ENCODE data around the gene TLNRD1. TPM values are rescaled to one million over a fixed set of nuclear protein-coding genes. Genes with fewer than 3 reads are reported as not detected.

Gene TLNRD1
- total RNA-seq, 2 donors from 2014 or later: 31.8 to 40.7 TPM

DNA sequence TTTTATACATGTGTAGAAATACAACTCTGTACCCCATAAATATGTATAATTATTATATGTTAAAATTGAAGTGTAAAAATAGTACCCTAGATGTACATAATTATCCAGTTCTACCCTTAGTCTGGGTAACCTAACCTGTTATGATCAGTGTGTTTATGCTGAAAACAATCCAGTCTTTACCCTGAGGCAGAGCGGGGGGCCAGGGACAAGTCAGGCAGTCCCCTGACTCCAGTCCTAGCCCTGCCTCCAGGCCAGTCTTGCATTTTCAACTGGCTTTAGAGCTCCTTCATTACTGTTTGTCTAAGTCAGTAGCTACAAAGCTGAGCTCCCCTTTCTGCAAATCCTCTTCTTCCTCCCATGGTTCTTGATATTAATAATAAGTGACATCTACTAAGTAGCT lies 14.2 kb upstream of the TLNRD1 start:
- Mint-ChIP-seq H3K4me3 (peak overlapping the region; percentile 49), H3K27me3 (no peaks in the 10 kb centered on the region), H3K4me1 (ENCODE audit: low read depth in 2 of 2) (peaks cover 56 to 63% of the 10 kb centered on the region in 2 donors), H3K36me3 (peaks cover 27% of the 10 kb centered on the region), H3K27ac (peak overlapping the region in 1 of 2 donors; percentile 63), H3K9me3 (no peaks in the 10 kb centered on the region)
- no peak for ATAC-seq
- DNase-seq (ENCODE audit: low spot score): no peak

DNA sequence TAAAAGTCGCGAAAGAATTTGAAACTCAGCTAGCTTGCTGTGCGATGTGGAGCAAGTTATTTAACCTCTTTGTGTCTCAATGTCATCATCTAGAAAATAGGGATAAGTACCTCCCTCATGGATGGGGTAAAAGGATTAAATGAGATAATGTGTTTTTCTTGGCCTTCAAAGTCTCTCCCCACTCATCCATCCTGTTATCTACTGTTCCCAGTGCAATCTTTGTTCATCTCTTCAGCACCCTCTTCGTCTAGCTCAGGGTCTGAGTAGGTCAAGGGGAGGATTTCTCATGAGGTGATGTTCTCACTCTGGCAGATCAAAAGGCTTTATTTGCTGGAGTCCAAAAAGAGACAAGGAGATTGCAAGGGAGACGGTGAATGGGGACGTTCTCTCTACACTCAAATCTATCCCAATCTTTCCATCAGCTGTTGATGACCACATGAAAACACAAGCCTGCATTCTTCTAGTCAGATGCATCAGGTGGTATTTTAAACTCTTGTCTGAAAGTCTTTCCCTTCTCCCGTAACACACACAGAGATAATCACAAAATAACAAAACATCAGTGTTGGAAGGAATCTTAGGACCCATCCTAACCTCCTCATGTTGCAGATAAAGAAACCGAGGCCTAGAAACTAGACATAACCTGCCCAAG lies 12.5 kb upstream of the TLNRD1 start:
- H3K9me3 Mint-ChIP-seq: no peaks in the 10 kb centered on the region

DNA sequence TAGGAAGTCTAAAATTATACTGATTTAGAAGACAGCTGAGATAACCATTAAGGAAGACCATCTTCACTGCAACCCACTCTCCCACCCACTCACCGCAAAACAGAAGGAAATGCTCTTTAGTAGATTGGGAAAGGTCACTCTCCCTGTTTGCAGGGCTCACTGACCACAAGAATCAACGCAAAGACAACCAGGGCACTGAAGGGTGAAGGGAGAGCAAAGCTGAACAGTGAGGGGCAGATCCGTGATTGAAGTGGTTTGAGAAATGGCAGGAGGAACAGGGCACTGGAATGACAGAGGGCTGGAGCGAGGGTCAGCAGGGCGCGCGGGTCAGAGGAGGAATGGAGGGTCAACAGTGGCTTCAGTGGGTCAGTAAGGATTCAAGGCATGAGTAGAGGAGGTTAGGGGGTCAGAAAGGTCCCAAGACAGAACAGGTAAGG lies 11.6 kb upstream of the TLNRD1 start:
- ATAC-seq: no peak
- H3K4me3 Mint-ChIP-seq: peak overlapping the region; percentile 99

More for the DNA sequence above, 12.5 kb upstream of the TLNRD1 start:
- Mint-ChIP-seq H3K27ac (peak overlapping the region; percentile 78 to 88), H3K4me1 (ENCODE audit: low read depth in 2 of 2) (peaks cover 48 to 53% of the 10 kb centered on the region in 2 donors), H3K27me3 (no peaks in the 10 kb centered on the region), H3K4me3 (peak overlapping the region; percentile 99), H3K36me3 (peaks cover 17% of the 10 kb centered on the region)
- ATAC-seq: no peak
- no peak for DNase-seq (ENCODE audit: low spot score)

DNA sequence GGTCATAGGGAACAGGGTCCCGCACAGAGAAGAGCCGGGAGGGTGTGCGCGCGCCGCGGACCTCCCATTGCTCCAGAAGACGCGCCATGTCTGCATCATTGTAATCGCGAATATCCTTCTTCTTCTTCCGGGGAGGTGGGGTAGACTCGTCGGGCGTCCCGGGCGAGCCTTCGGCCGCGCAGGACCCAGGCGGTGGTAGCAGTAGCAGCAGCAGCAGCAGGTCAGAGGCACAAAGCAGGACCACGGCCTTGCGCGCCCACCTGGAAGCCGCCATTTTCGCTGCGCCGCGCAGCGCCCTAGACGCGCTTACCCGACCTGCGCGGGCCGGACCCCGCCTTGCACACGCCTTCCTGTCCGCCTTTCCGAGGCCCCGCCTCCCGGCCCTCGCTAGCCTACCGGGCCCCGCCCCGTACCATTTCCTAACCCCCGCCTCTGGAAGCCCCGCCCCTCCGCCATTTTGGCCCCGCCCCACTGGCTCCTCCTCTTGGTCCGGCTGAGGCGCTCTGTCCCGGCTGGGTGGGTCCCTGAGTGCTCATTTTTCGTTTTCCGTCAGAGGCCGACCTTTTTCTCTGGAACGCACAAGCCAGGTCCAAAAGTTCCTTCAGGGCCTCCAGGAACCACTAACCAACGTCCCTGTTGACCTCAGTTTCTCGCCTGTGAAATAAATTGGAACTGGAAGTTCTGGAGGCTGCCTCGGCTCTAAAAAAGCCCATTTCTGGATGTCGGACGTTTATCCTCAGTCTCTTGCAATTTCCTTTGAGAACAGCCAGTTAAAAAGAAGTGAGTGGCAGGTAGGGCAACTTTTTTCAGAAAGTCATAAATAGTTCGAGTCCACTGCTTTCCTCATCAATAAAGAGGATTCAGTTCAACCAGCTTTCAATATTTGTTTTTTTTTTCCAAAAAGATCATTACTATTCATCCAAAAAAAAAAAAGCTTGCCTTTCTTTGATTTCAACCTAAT lies 10.9 kb upstream of the TLNRD1 start, which contains the start of gene MESD:
Gene MESD (minus strand): TSS at position 302 of the 961 bp plus-strand sequence. CDS start 28 bp downstream, at position 274.
- H3K36me3 Mint-ChIP-seq: peaks cover 14% of the 10 kb centered on the region
- H3K9me3 Mint-ChIP-seq: no peaks in the 10 kb centered on the region
- H3K4me1 Mint-ChIP-seq (ENCODE audit: low read depth in 2 of 2): peaks cover 39 to 43% of the 10 kb centered on the region in 2 donors
- no peaks in the 10 kb centered on the region for H3K27me3 Mint-ChIP-seq
- peak within 1 kb of the TSS; percentile 99 for H3K4me3 Mint-ChIP-seq
- H3K27ac Mint-ChIP-seq: peak within 1 kb of the TSS; percentile 78 to 88
- DNase-seq (ENCODE audit: low spot score) (peak; percentile 95), ATAC-seq (peak; percentile 100)

More for the DNA sequence above, 11.6 kb upstream of the TLNRD1 start:
- H3K27ac Mint-ChIP-seq: peak overlapping the region; percentile 78 to 88
- H3K4me1 Mint-ChIP-seq (ENCODE audit: low read depth in 2 of 2): peaks cover 45 to 48% of the 10 kb centered on the region in 2 donors
- H3K36me3 Mint-ChIP-seq: peaks cover 14% of the 10 kb centered on the region
- no peaks in the 10 kb centered on the region for H3K27me3 Mint-ChIP-seq
- no peaks in the 10 kb centered on the region for H3K9me3 Mint-ChIP-seq
- DNase-seq (ENCODE audit: low spot score): no peak

DNA sequence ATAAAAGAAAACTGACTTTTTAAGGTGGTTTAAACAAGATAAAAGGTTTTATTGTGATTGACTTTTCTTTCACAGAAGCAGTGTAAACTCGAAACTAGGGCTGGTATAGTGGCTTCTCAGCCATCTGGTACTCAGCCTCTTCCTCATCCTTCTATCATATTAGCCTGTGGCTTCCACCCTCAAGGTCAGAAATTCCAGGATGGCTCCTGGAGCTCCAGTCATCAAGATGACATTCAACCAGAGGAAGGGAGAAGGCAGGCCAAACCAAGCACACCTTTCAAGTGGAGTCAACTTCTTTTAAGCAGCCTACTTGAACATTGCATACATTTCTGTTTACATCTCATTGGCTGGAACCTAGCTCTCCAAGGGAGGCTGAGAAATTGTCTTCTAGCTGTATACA lies 9.8 kb upstream of the TLNRD1 start:
- Mint-ChIP-seq H3K9me3 (peaks cover under 1% of the 10 kb centered on the region), H3K27ac (no peak overlapping the region), H3K36me3 (peaks cover 14% of the 10 kb centered on the region), H3K4me3 (peak overlapping the region; percentile 99), H3K27me3 (no peaks in the 10 kb centered on the region), H3K4me1 (ENCODE audit: low read depth in 2 of 2) (peaks cover 35% of the 10 kb centered on the region in 2 donors)
- DNase-seq (ENCODE audit: low spot score) (no peak), ATAC-seq (no peak)

DNA sequence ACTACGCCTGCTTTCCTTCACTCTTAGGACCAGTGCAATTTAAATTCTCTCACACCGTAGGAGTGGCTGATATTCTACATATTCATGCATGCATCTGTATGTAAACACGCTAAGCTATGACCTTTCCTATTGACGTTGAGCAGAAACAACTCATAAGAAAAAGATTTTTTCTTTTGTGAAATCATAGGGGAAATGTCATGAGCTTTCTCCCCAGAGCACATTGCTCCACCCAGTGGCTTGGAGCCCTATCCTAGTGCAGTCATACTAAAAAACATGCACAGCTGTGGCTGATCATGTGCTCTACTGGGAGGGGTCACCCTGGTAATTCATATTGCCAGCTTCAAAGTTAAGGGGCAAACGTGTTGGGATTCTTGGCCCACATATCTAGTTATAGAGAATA lies 9.3 kb upstream of the TLNRD1 start:
- Mint-ChIP-seq H3K27me3 (no peaks in the 10 kb centered on the region), H3K27ac (no peak overlapping the region), H3K4me3 (no peak overlapping the region), H3K4me1 (ENCODE audit: low read depth in 2 of 2) (peaks cover 30 to 35% of the 10 kb centered on the region in 2 donors), H3K36me3 (peaks cover 14% of the 10 kb centered on the region), H3K9me3 (peaks cover 4% of the 10 kb centered on the region)
- no peak for ATAC-seq
- DNase-seq (ENCODE audit: low spot score): no peak

DNA sequence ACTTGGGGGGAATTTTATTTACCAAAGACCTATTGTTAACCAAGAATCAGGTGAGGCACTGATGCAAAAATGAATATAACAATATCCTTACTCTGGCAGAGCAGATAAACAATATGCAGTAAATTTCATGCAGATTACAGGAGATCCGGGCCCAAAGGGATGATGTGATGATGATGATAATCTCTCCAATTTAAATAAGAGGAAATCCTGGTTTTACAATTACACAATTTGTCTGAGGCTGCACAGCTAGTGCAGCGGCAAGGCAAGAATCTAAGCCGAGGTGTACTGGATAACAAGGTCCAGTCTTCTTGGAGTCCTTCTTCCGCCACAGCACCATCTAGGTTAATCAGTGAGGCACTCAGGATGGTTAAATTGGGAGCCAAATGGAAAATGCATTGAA lies 8.7 kb upstream of the TLNRD1 start:
- H3K27me3 Mint-ChIP-seq: no peaks in the 10 kb centered on the region
- peaks cover 25 to 31% of the 10 kb centered on the region in 2 donors for H3K4me1 Mint-ChIP-seq (ENCODE audit: low read depth in 2 of 2)
- peaks cover 4% of the 10 kb centered on the region for H3K9me3 Mint-ChIP-seq
- H3K4me3 Mint-ChIP-seq: no peak overlapping the region
- peaks cover 14% of the 10 kb centered on the region for H3K36me3 Mint-ChIP-seq
- peak overlapping the region in 1 of 2 donors; percentile 51 for H3K27ac Mint-ChIP-seq
- no peak for ATAC-seq
- no peak for DNase-seq (ENCODE audit: low spot score)

DNA sequence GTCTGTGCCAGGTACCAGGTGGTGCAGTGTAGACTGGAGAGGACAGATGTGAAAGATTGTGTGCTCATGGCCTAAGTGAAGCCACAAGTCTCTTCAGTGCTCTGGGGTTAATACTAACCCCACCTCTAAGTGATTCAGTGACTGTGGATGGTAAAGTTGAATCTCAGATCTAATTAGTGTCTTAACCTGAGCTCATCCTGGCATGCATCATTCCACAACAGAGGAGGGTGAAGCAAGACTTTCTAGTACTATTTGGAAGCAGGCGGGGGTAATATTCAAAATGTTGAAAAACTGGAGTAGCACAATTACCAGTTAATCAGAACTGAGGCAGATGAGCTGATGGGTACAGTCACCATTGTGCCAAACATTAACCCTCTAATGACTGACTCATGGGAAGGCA lies 8.3 kb upstream of the TLNRD1 start:
- no peak for ATAC-seq
- Mint-ChIP-seq H3K4me3 (no peak overlapping the region), H3K27me3 (no peaks in the 10 kb centered on the region), H3K36me3 (peaks cover 18% of the 10 kb centered on the region), H3K4me1 (ENCODE audit: low read depth in 2 of 2) (peaks cover 26 to 30% of the 10 kb centered on the region in 2 donors), H3K27ac (peak overlapping the region in 1 of 2 donors; percentile 51), H3K9me3 (peaks cover 4% of the 10 kb centered on the region)
- no peak for DNase-seq (ENCODE audit: low spot score)

DNA sequence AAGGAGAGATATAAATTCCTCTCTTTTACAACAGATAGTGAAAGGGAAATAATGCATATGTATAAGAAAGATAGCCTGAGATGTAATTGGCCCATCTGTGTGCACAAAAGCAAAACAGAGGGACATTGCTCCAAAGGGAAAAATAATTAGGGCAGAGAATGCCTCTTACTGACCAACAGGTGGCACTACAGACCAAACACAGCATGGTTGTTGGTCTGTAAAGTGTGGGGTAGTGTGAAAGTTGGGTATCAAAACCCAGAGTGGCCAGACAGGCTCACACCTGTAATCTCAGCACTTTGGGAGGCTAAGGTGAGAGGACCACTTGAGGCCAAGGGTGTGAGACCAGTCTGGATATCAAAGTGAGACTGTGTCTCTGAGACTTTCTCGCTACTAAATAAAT lies 4.5 kb upstream of the TLNRD1 start:
- H3K4me3 Mint-ChIP-seq: no peak overlapping the region
- no peaks in the 10 kb centered on the region for H3K27me3 Mint-ChIP-seq
- H3K9me3 Mint-ChIP-seq: peaks cover 4% of the 10 kb centered on the region
- ATAC-seq (no peak), DNase-seq (ENCODE audit: low spot score) (no peak)
- H3K27ac Mint-ChIP-seq: peak overlapping the region in 1 of 2 donors; percentile 33
- peaks cover 5% of the 10 kb centered on the region for H3K36me3 Mint-ChIP-seq
- peaks cover 23 to 24% of the 10 kb centered on the region in 2 donors for H3K4me1 Mint-ChIP-seq (ENCODE audit: low read depth in 2 of 2)

DNA sequence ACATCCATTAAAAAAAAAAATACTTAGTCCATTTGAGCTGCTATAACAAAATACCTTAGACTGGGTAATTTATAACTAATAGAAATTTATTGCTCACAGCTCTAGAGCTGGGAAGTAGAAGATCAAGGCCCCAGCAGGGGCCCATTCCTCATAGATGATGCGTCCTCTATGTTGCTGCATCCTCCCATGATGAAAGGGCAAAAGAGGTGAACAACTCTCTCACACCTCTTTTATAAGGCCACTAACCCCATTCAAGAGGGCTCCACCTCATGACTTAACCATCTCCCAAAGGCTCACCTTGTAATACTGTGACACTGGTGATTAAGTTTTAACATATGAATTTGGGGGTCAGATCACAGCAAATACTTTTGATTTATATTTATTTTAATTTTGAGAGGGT lies 3.0 kb upstream of the TLNRD1 start:
- no peak overlapping the region for H3K27ac Mint-ChIP-seq
- H3K4me1 Mint-ChIP-seq (ENCODE audit: low read depth in 2 of 2): peaks cover 23 to 24% of the 10 kb centered on the region in 2 donors
- DNase-seq (ENCODE audit: low spot score) (no peak), ATAC-seq (no peak)
- H3K4me3 Mint-ChIP-seq: no peak overlapping the region
- no peaks in the 10 kb centered on the region for H3K27me3 Mint-ChIP-seq
- peaks cover 5% of the 10 kb centered on the region for H3K36me3 Mint-ChIP-seq
- peaks cover 4% of the 10 kb centered on the region for H3K9me3 Mint-ChIP-seq

DNA sequence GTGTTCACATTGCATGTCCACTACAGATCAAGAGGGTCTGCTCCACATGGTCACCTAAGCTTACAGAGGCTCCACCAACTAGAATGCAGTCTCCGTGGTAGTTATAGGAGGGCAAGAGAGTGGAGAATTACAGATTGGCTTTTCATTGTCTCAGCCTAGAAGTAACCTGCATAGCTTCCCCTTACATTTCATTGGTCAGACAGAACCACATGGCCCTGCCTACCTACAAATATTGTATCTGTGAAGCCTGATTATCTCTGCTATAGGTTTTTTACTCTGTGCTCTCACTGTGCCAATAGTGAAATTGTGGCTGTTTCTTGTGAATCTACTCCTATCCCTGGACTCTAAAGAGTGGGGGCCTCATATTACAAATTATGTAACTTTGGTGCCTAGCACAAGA lies 2.5 kb upstream of the TLNRD1 start:
- Mint-ChIP-seq H3K9me3 (peaks cover 4% of the 10 kb centered on the region), H3K36me3 (peaks cover 5% of the 10 kb centered on the region), H3K4me3 (peak overlapping the region; percentile 43), H3K27ac (peak overlapping the region; percentile 25 to 61), H3K27me3 (no peaks in the 10 kb centered on the region), H3K4me1 (ENCODE audit: low read depth in 2 of 2) (peaks cover 24% of the 10 kb centered on the region in 2 donors)
- ATAC-seq (no peak), DNase-seq (ENCODE audit: low spot score) (no peak)

DNA sequence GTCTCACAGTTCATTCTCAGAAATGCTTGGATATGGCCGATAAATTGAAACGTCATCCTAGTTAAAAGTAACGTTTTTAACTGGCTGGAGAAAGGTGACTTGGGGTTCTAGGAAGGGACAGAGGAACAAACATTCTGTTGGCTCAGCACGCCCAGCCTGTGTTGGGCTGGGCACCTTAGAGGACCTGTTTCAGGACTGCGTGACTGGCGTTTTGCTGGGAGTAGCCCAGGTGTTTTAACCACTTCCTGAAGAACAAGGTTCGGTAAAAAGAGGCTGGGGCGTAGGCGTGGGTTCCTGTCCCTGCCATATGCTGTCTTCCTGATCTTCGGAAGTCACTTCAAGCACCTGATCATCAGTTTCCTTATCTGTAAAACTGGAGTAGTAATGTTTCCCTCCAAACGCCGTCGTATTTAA lies 1.1 kb upstream of the TLNRD1 start:
- H3K4me1 Mint-ChIP-seq (ENCODE audit: low read depth in 2 of 2): peaks cover 37 to 38% of the 10 kb centered on the region in 2 donors
- H3K4me3 Mint-ChIP-seq: peak overlapping the region; percentile 91
- H3K27ac Mint-ChIP-seq: peak overlapping the region; percentile 91 to 96
- DNase-seq (ENCODE audit: low spot score): no peak
- H3K9me3 Mint-ChIP-seq: peaks cover 4% of the 10 kb centered on the region
- ATAC-seq: no peak
- peaks cover 16% of the 10 kb centered on the region for H3K36me3 Mint-ChIP-seq
- no peaks in the 10 kb centered on the region for H3K27me3 Mint-ChIP-seq

DNA sequence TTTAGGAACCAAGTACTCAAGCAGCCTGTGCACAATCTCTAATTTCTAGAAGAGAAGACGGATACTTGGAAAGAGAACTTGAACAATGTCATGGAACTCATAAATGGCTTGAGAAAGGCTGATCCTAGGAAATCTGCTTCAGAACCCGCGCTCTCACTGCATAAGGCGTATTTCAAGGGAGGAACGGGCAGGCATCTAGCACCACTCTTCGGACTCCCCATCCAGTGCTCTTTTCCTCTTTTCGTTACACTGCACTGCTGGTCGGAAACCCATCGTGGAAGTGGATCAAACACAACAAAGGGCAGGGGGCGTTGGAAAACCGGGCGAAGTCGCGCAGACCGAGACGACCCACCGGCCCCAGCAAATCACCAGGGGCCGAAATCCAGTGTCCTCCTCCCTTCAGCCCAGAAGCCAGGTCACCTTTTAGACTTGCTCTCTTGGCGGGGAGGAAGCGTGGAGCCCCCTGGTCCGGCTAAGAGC lies 539 bp upstream of the TLNRD1 start:
- H3K4me1 Mint-ChIP-seq (ENCODE audit: low read depth in 2 of 2): peaks cover 39 to 43% of the 10 kb centered on the region in 2 donors
- peak overlapping the region; percentile 91 for H3K4me3 Mint-ChIP-seq
- DNase-seq (ENCODE audit: low spot score): no peak
- H3K27me3 Mint-ChIP-seq: no peaks in the 10 kb centered on the region
- peaks cover 4% of the 10 kb centered on the region for H3K9me3 Mint-ChIP-seq
- peaks cover 18% of the 10 kb centered on the region for H3K36me3 Mint-ChIP-seq
- peak overlapping the region; percentile 91 to 96 for H3K27ac Mint-ChIP-seq
- ATAC-seq: no peak
